Thyroid gland (tissue), 4 donors: ENCODE results near the gene PAM16. TPM values are rescaled to one million over a fixed set of nuclear protein-coding genes. Genes with fewer than 3 reads are reported as not detected.

Source experiments
- DNase-seq, 2 donors: peaks; one replicate each; pipeline ENCODE4 v3.0.0-alpha.2; 2019
- H3K27ac ChIP-seq, 3 donors: fragments of 200-600 bp; sonication (generic); 1 replicate in 2 of 3; 2 replicates in 1 of 3; pipeline ENCODE4 v1.5.1; 2016 to 2019; ENCODE audit warnings: mild to moderate bottlenecking in 1 of 3, moderate library complexity in 1 of 3
- H3K27me3 ChIP-seq: fragments of 200-600 bp; sonication (generic); one replicate; pipeline ENCODE4 v1.5.1; 2019
- H3K36me3 ChIP-seq, 2 donors: fragments of 200-600 bp; sonication (generic); one replicate each; pipeline ENCODE4 v1.5.1; 2016 to 2019
- H3K4me1 ChIP-seq, 2 donors: fragments of 200-600 bp; sonication (generic); one replicate each; pipeline ENCODE4 v1.5.1; 2017 to 2019
- H3K4me3 ChIP-seq, 3 donors: fragments of 200-600 bp; sonication (generic); replicated peaks in 1 of 3; 1 replicate in 2 of 3; 2 replicates in 1 of 3; pipeline ENCODE4 v1.5.1; 2016; ENCODE audit warnings: mild to moderate bottlenecking in 1 of 3
- H3K9me3 ChIP-seq: fragments of 200-600 bp; sonication (generic); one replicate; pipeline ENCODE4 v1.5.1; 2017
- POLR2A ChIP-seq, 2 donors: fragments of 450-650 bp; IDR thresholded peaks; one replicate each; pipeline ENCODE4 v1.6.1; 2017; ENCODE audit warnings: antibody characterized with exemption in 2 of 2, mild to moderate bottlenecking in 2 of 2, moderate library complexity in 1 of 2
- WGBS, 2 donors: methylation state at CpG; one replicate each; pipeline ENCODE4 v1.1.5; 2017; 5-methylcytosine and 5-hydroxymethylcytosine counted together
- intact Hi-C: fragments of 100-400 bp; cut with DNase I; formaldehyde crosslinking; loops from one replicate; pipeline ENCODE4 v1.15.1; 2023
- total RNA-seq, 4 donors: library from RNA; depleted of rRNA; stranded (reverse); fragments of >200 nt; gene quantifications; one replicate each; pipeline ENCODE4 v1.2.3, GENCODE V29; 2016
- TF ChIP-seq, protein P1 (sequence below), 6 experiments: fragments of 200-600 bp in 3 of 6; fragments of 450-650 bp in 3 of 6; sonication (generic) in 3 of 6; IDR thresholded peaks; one replicate each; pipeline ENCODE4 v1.5.1; 2016 to 2019; ENCODE audit warnings: antibody characterized with exemption in 6 of 6, mild to moderate bottlenecking in 2 of 6, inconsistent platforms in 1 of 6, moderate library complexity in 1 of 6

PAM16 gene
- total RNA-seq, 4 donors from 2014 or later, result 5.6 to 60.2 (median 27.3) TPM

- Histone ChIP-seq H3K27ac (peak overlapping the region; percentile 75 to 98 (median 93)), H3K4me3 (no peak overlapping the region), H3K27me3 (no peaks in the 10 kb centered on the region), H3K4me1 (peaks cover 78 to 89% of the 10 kb centered on the region in 2 donors), H3K36me3 (peaks cover 0 to 12% of the 10 kb centered on the region in 2 donors), H3K9me3 (no peaks in the 10 kb centered on the region)
- DNase-seq, result peak in 1 of 2 donors; percentile 40
- intact Hi-C loops, result no loop called here
- TF ChIP-seq POLR2A (IDR thresholded peaks at IDR 0.05), result no peak
- TF ChIP-seq, protein P1, sequence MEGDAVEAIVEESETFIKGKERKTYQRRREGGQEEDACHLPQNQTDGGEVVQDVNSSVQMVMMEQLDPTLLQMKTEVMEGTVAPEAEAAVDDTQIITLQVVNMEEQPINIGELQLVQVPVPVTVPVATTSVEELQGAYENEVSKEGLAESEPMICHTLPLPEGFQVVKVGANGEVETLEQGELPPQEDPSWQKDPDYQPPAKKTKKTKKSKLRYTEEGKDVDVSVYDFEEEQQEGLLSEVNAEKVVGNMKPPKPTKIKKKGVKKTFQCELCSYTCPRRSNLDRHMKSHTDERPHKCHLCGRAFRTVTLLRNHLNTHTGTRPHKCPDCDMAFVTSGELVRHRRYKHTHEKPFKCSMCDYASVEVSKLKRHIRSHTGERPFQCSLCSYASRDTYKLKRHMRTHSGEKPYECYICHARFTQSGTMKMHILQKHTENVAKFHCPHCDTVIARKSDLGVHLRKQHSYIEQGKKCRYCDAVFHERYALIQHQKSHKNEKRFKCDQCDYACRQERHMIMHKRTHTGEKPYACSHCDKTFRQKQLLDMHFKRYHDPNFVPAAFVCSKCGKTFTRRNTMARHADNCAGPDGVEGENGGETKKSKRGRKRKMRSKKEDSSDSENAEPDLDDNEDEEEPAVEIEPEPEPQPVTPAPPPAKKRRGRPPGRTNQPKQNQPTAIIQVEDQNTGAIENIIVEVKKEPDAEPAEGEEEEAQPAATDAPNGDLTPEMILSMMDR (IDR thresholded peaks at IDR 0.05), result no peak
- 91 to 92% methylated on average over 6 to 15 of the region's 21 CpGs for WGBS, 2 donors
These were observed 28.0 kb upstream of the PAM16 start for GRCh38 chr16:4378999-4379690.

GRCh38 chr16:4378161-4378666 lies 27.1 kb upstream of the PAM16 start:
- peak overlapping the region in 2 of 3 donors; percentile 93 to 98 for H3K27ac ChIP-seq

GRCh38 chr16:4377573-4378154 lies 26.5 kb upstream of the PAM16 start:
- 60 to 70% methylated on average over 10 of the region's 12 CpGs for WGBS, 2 donors

More at GRCh38 chr16:4378161-4378666, 27.1 kb upstream of the PAM16 start:
- Histone ChIP-seq H3K4me3 (no peak overlapping the region), H3K27me3 (no peaks in the 10 kb centered on the region), H3K9me3 (no peaks in the 10 kb centered on the region), H3K4me1 (peaks cover 88 to 98% of the 10 kb centered on the region in 2 donors), H3K36me3 (peaks cover 0 to 12% of the 10 kb centered on the region in 2 donors)
- TF ChIP-seq POLR2A (IDR thresholded peaks at IDR 0.05), result no peak
- TF ChIP-seq, protein P1 (IDR thresholded peaks at IDR 0.05), result no peak
- 60 to 75% methylated on average over 10 to 14 of the region's 15 CpGs for WGBS, 2 donors
- no peak for DNase-seq
- intact Hi-C loops, result no loop called here

DNA sequence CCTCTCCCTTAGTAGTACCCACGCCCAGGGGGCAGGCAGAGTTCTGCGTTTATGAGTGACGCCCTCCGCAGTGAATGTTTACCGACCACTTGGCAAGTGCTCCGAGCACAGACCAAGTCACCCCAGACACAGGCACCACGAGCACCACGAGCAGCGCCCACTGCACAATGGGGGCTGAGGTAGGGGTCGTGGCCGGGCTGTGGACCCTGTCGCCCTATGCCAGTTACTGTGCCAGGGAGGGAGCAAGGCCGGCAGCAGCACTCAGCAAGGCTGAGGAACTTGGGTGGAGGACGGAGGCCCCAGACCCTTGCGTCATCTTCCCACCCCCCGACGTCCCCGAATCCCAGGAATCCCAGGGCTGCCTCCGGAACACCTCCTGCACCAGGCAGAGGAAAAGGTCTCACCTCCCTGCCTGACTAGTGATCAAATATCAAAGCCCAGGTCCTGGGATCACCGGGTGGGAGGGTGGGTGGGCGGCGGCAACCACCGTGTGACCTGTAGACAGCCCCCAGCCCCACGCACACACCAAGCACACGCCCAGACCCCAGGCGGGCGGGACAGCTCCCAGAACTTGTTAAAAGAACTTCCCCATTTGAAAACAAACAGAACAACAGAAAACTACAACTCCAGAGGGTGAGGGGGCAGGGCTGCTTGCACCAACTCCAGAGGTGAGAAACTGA lies 25.9 kb upstream of the PAM16 start:
- WGBS, 2 donors, result 77 to 87% methylated on average over 13 to 21 of the region's 27 CpGs
- no peak for TF ChIP-seq POLR2A (IDR thresholded peaks at IDR 0.05)
- TF ChIP-seq, protein P1 (IDR thresholded peaks at IDR 0.05), result no peak
- Histone ChIP-seq H3K36me3 (peaks cover 0 to 3% of the 10 kb centered on the region in 2 donors), H3K9me3 (no peaks in the 10 kb centered on the region), H3K4me1 (peaks cover 98 to 100% of the 10 kb centered on the region in 2 donors), H3K4me3 (no peak overlapping the region), H3K27me3 (no peaks in the 10 kb centered on the region), H3K27ac (peak overlapping the region; percentile 93 to 99 (median 98))
- intact Hi-C loops, result no loop called here
- DNase-seq, result no peak

More at GRCh38 chr16:4377573-4378154, 26.5 kb upstream of the PAM16 start:
- no peaks in the 10 kb centered on the region for H3K9me3 ChIP-seq
- H3K27ac ChIP-seq, result peak overlapping the region; percentile 93 to 99 (median 98)
- no peak for TF ChIP-seq POLR2A (IDR thresholded peaks at IDR 0.05)
- TF ChIP-seq, protein P1 (IDR thresholded peaks at IDR 0.05), result no peak
- H3K36me3 ChIP-seq, result peaks cover 0 to 10% of the 10 kb centered on the region in 2 donors
- intact Hi-C loops, result no loop called here
- DNase-seq, result peak in 1 of 2 donors; percentile 52
- H3K4me1 ChIP-seq, result peaks cover 93 to 100% of the 10 kb centered on the region in 2 donors
- no peak overlapping the region for H3K4me3 ChIP-seq
- H3K27me3 ChIP-seq, result no peaks in the 10 kb centered on the region
